Measurements from ENCODE around the gene IFT74. TPM values are rescaled to one million over a fixed set of nuclear protein-coding genes. Genes with fewer than 3 reads are reported as not detected.

IFT74 gene
- total RNA-seq, 1 donor from 2014 or later = 21.9 TPM

DNA sequence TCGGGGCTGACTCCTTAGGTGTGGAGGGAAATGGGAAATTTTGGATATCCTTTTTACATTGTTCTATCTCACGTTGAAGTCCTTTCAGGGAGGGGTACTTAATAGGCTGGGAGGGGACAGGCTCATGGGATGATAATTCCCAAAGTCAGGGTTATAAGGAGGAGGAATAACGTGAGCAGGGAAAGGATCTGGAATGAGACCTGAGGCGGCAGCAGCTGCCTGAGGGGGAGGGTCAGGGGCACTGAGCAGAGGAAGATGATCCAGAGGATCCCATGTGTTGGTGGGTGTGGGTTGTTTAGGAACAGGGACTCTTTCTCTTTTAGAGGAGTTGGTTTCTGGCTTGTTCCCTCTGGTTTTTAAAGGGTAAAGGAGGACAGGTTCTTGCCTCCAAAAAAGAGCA, 18.7 kb downstream of the IFT74 start:
- DNase-seq = no peak

DNA sequence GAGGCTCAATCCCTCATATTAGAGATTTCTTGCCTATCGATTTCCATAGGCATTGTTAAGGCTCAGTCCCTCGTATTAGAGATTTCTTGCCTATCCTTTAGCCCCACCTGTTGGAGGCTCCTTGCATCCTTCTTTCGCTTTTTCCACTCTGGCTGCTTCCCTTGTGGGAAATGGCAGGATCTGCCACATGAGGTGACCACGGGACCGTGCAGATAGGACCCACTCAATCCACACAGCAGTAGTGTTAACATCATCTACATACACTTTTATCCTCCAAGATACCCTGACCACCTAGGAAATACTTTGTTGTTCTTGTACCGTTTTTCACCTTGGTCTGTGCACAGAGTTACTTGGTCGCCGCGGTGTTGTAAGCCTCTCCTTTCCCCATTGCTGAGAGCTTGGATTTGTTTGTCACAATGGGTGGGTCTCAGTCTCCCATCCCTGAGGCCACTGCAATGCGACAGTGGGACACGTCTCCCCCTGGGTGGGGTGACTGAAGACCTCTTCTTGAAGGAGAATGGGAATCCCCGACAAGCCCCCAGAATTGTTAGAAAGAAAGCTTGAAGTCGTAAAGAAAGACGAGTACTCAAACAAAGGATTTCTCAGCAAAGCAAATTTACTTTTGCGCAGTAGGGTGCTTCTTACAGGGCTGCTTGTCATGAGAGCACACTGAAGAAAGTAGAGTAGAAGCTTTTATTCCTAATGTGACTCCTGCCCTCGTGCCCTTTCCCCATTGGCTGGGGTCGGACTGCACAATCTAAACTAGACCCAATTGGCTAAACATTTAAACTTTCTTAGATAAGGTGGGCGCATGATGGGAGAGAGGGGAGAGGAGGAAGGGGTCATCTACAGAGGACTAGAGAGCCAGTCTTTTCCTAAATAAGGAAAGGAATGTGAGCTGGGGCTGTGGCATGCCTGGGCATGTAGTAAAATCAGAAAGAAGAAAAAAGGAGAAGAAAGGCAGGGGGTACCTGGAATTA, 19.8 kb downstream of the IFT74 start:
- peak; percentile 7 for DNase-seq

GRCh38 chr9:26983340-26983739, 27.1 kb downstream of the IFT74 start:
- DNase-seq = no peak

DNA sequence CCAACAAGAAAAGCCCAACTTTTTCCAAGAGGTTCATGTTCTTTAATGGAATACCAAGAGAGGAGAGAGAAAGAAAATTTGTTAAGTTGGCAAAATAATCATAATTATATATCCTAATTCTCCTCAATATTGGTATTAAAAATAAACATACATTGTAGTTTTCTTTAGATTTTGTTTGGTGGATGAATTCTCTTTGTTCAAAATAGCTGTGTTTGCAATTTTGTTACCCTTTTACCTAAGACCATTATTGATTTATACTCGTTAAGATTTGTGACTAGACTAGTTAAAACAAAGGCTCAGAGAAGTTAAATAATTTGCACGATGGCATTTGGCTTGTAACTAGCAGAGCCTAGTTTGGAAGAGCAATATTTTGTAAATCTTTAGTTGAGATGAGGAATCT, 39.6 kb downstream of the IFT74 start:
- no peak for DNase-seq

DNA sequence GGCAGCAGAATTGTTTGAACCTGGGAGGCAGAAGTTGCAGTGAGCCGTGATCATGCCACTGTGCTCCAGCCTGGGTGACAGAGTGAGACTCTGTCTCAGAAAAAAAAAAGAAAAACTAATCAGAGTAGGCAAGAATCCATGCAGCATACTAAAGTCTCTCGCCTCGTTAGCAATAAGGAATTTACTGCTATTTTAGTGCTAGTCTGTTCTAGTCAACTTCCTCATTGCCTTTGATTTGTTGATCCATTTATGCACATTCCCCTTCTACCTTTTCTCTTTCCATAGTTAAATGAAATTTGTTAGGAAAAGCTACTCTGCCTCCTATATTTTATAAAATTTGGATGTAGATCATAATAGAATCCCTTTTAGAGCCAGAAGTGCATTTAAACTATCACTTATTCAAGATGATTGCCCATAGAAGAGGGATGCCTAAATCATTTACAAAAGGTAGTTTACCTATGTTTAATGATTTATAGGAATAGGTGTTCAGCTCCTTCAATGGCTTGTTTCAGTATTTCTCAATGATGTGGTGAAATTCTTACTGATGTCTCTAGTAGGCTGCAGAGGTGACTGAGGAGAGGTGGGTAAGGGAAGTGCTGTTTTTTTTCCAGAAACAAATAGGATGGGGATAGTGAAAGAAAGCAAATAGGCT, 47.3 kb downstream of the IFT74 start:
- no peak for DNase-seq

- no peak for DNase-seq
Observed at GRCh38 chr9:27005491-27005890, 49.3 kb downstream of the IFT74 start, which contains the start of gene LRRC19. TSS of gene LRRC19 (minus strand) at chr9:27005672. CDS start at chr9:26999694, 5,978 bp downstream.

GRCh38 chr9:27019589-27019988, 63.4 kb downstream of the IFT74 start:
- no peak for DNase-seq

DNA sequence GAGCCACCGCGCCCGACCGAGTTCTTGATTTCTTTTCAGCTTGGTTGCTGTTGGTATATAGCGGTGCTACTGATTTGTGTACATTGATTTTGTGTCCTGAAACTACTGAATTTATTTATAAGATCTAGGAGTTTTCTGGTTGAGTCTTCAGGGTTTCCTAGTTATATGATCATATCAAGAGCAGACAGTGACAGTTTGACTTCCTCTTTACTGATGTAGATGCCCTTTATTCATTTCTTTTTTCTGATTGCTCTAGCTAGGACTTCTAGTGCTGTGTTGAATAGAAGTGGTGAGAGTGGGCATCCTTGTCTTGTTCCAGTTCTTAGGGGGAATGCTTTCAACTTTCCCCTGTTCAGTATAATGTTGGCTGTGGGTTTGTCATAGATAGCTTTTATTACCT, 66.7 kb downstream of the IFT74 start:
- no peak for DNase-seq

DNA sequence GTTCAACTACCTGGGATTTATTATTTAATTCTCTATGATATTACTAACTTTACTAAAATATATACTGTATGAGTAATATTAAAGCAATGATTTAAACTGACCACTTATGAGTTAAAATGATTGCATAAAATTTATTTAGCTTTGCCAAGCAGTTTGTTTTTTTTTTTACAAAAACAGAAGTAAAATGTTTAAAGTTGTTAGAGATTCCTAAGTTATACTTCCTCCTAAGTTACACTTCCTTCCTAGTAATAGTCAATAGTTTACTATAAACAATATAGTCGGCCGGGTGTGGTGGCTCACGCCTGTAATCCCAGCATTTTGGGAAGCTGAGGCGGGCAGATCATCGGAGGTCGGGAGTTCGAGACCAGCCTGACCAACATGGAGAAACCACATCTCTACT, 73.0 kb downstream of the IFT74 start:
- DNase-seq = no peak

- peak; percentile 9 for DNase-seq
Observed at GRCh38 chr9:27033815-27034403, 77.7 kb downstream of the IFT74 start.

DNA sequence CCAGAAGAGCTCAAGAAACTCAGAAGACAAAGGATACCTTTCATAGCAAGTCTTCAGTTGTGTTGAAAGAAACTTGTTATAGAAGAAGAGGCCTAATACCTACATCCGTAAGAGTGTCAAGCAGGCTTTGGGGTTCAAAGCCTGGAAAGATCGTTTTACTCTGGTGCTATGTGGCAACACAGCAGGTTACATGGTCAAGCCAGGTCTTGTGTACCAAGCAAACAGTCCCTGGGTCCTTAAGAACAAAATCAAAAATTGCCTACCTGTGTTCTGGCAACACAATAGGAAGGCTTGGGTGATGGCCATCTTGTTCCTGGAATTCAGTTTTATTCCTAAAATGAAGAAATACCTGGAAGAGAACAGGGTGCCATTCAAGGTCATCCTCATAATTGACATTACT, 81.3 kb downstream of the IFT74 start:
- DNase-seq = no peak

GRCh38 chr9:27041746-27042145, 85.5 kb downstream of the IFT74 start:
- DNase-seq = no peak

DNA sequence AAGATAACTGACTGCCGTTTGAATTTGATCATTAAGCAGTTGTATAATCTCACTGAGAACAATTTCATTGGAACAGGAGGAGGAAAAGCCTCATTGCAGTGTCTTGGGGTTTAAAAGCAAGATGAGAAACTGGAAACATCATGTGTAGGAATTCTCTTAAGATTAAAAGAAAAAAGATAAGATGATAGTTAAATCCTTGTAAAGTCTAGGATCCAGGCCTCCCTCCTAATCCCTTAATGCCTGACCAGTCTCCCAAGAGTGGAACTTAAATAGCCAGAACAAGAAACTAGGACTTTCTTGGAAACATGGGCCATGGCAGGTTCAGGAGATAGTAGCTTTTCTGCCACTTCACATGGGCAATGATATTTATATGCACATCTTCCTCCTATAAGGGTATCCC, 86.3 kb downstream of the IFT74 start:
- no peak for DNase-seq

- DNase-seq = no peak
Observed at GRCh38 chr9:27043176-27043575, 87.0 kb downstream of the IFT74 start.

DNA sequence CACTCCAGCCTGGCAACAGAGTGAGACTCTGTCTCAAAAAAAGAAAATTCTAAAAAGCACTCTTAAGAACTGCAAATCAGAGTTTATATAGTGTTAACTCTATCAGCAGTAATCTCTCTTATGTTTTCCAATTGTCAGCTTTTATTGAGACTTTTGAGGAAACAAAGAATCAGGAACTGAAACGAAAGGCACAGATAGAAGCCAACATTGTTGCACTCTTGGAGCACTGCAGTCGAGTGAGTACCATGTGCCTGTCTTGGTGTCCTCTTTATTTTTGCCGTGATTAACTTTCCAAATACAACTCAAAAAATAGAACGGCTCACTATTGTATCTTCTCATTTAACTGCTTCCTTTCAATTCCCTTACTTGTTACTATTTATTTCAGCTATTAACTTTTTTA, 90.9 kb downstream of the IFT74 start:
- DNase-seq = no peak

DNA sequence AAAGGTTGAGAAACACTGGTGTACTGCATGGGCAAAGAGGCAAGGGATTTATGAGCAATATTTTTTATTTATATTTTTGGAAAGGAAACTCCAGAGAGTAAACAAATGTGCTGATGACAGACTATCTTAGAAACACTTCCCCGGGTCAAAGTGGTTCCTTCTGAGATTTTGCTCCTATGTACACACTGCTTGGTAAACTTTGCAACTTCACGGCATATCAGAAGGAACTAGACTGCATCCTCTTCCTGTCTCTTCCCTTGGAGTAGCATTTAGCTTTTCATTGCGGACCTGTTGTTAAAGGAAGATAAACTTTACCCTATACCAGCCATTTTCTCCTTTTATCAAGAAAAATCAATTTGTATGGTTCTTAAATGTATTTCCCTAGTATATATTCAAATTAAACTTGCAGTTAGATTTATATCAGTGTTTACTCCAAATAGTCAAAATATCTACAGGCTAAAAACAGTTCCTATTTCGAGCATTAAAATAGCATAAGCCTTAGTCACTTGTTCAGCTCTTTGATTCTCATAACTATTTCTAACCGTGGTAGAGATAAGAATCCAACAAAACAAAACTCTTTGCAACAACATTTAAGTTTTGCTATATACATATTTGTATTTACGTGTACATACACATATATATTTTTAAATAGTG, 97.3 kb downstream of the IFT74 start:
- DNase-seq = peak; percentile 2

DNA sequence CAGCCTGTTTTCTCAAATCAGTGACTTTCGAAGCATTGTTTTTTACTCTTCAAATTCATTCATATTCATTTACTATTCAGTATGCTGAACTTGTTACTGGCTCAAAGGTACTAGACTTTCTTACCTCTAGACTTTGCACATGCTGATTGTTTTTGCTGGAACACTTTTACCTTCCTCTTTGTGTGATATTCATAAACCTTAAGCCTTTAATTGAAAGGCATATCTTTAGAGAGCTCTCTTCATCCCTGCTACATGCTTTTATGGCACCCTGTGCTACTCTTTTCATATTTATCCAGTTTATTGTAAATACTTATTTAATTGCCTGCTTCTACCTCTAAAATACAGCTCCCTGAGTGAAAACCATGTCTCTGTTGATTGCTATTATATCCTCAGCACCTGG, 97.9 kb downstream of the IFT74 start:
- DNase-seq = no peak

DNA sequence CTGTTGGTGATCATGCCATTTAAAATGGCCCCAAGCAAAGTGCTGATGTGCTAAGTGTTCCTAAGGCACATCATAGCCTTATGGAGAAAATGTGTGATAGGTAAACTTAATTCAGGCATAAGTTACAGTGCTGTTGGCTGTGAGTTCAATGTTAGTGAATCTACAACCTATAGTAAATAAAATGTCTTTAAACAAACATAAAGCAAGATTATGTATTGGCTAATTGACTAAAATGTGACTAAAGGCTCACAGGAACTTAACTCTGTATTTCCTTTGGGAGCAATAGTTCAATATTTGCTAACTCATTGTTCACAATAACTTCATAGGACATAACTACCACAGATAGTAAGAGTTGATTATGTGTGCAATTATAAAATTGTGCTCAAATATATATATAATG, 98.6 kb downstream of the IFT74 start:
- DNase-seq = no peak

DNA sequence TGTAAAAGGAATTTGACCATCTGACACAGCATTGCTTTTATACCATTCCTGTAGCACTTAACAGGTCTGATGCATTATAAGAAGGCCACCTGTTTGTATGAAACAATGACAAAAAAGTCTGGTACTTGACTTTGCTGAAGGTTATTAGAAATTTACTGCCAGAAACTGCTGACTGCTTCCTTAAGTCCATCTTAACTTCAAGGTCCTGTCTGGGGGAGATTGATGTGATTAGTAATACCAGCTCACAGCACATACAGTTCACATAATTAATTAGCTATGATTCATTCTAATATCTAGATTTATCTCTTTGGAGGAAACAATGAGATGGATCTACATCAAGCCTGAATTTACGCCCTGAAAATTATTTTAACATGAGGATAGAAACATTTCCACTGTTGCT, 103.2 kb downstream of the IFT74 start:
- no peak for DNase-seq

GRCh38 chr9:27059907-27060306, 103.7 kb downstream of the IFT74 start:
- no peak for DNase-seq

GRCh38 chr9:27065288-27065687, 109.1 kb downstream of the IFT74 start:
- DNase-seq = no peak

DNA sequence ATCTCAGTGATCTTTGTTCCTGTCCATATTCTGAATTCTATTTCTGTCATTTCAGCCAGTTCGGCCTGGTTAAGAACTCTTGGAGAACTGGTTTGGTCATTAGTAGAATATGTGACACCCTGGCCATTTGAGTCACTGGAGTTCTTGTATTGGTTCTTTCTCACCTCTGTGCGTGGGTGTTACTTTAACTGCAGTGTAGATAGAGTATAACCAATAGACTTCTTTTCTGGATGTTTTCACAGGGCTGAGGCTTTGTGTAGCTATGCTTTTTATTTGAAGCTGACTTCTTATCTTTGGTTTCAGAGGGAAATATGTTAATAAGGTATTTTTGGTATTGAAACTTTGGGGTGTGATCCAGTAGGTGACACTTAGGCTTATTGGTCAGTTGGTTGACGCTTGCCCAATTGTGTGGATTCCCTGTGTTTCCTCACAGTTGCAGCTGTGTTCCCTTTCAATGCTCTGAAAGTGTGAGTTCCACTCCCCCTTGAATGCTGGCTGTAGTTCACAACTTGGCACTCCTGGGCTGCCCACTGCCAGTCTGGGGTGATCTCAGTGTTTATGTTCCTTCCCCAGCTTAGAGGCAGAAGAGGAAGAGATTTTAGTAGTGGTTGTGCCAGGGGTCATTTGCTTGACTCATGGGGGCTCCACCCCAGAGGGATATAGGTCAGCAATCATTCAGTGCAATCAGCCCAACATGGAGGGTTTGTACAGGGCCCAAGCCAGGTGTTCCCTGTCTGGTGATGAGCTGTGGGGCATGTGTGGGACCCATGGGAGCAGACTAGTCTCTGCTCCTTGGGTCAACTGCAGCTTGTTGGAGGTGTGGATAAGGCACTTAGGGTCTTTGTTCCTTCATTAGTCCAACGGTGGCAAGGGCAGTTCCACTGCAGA, 117.9 kb downstream of the IFT74 start:
- DNase-seq = no peak

Measured in skin of body (tissue), 2 donors.